Suprapubic skin (tissue), 4 donors: ENCODE results near the gene BLOC1S1. TPM values are rescaled to one million over a fixed set of nuclear protein-coding genes. Genes with fewer than 3 reads are reported as not detected.
A peak's percentile ranks its signal among the peaks of the same experiment; 100 is the strongest.

Experiments used
- DNase-seq, 2 donors: peaks; one replicate each; pipeline ENCODE4 v3.0.0-alpha.2; 2019; ENCODE audit warnings: low spot score in 2 of 2
- H3K27ac ChIP-seq: fragments of 200-600 bp; sonication (generic); one replicate; pipeline ENCODE4 v1.5.1; 2019
- H3K27me3 ChIP-seq: fragments of 200-600 bp; sonication (generic); one replicate; pipeline ENCODE4 v1.5.1; 2019
- H3K36me3 ChIP-seq: fragments of 200-600 bp; sonication (generic); one replicate; pipeline ENCODE4 v1.5.1; 2019
- H3K4me1 ChIP-seq: fragments of 200-600 bp; sonication (generic); one replicate; pipeline ENCODE4 v1.5.1; 2019
- H3K4me3 ChIP-seq: fragments of 200-600 bp; sonication (generic); one replicate; pipeline ENCODE4 v1.5.1; 2019; ENCODE audit warnings: mild to moderate bottlenecking
- H3K9me3 ChIP-seq: fragments of 200-600 bp; sonication (generic); one replicate; pipeline ENCODE4 v1.5.1; 2019
- CTCF ChIP-seq, 2 donors: fragments of 200-600 bp in 1 of 2; fragments of 450-650 bp in 1 of 2; sonication (generic) in 1 of 2; IDR thresholded peaks; one replicate each; pipeline ENCODE4 v1.5.1; 2016 to 2019; ENCODE audit warnings: antibody characterized with exemption in 2 of 2, mild to moderate bottlenecking in 1 of 2, moderate library complexity in 1 of 2
- EP300 ChIP-seq: sonication (generic); formaldehyde crosslinking; IDR thresholded peaks from one replicate; pipeline ENCODE4 v1.6.1; 2017; ENCODE audit warnings: antibody characterized with exemption
- POLR2A ChIP-seq, 2 donors: fragments of 450-650 bp; IDR thresholded peaks; one replicate each; pipeline ENCODE4 v1.6.1; 2017; ENCODE audit warnings: antibody characterized with exemption in 2 of 2, mild to moderate bottlenecking in 2 of 2, moderate library complexity in 2 of 2
- POLR2AphosphoS5 ChIP-seq, 3 donors: sonication (generic); formaldehyde crosslinking; IDR thresholded peaks; one replicate each; pipeline ENCODE4 v1.6.1; 2017; ENCODE audit warnings: antibody characterized with exemption in 3 of 3
- WGBS: methylation state at CpG from one replicate; pipeline ENCODE4 v1.1.5; 2018; 5-methylcytosine and 5-hydroxymethylcytosine counted together
- total RNA-seq, 4 donors: library from RNA; depleted of rRNA; stranded (reverse); fragments of >200 nt; gene quantifications; one replicate each; pipeline ENCODE4 v1.1.0, GENCODE V29; 2016

Gene BLOC1S1
- total RNA-seq, 4 donors from 2014 or later: 92.7 to 166 (median 139) TPM

- no peaks in the 10 kb centered on the region for H3K4me1 ChIP-seq
These were observed 40.2 kb upstream of the BLOC1S1 start for GRCh38 chr12:55675666-55676065.

GRCh38 chr12:55676707-55677106 lies 39.1 kb upstream of the BLOC1S1 start:
- TF ChIP-seq POLR2A (IDR thresholded peaks at IDR 0.05) (no peak), POLR2AphosphoS5 (IDR thresholded peaks at IDR 0.05) (no peak), EP300 (no peak), CTCF (IDR thresholded peaks at IDR 0.05) (no peak)
- 60% methylated on average over 6 of the region's 6 CpGs for WGBS
- Histone ChIP-seq H3K4me1 (peaks cover 7% of the 10 kb centered on the region), H3K27me3 (peaks cover 5% of the 10 kb centered on the region), H3K27ac (no peak overlapping the region), H3K36me3 (no peaks in the 10 kb centered on the region), H3K9me3 (no peaks in the 10 kb centered on the region), H3K4me3 (no peak overlapping the region)
- DNase-seq: no peak

More at GRCh38 chr12:55675666-55676065, 40.2 kb upstream of the BLOC1S1 start:
- no peak for DNase-seq
- WGBS: 87% methylated on average over 8 of the region's 8 CpGs
- Histone ChIP-seq H3K9me3 (no peaks in the 10 kb centered on the region), H3K36me3 (no peaks in the 10 kb centered on the region), H3K4me3 (no peak overlapping the region), H3K27ac (no peak overlapping the region), H3K27me3 (peaks cover 3% of the 10 kb centered on the region)
- TF ChIP-seq POLR2AphosphoS5 (IDR thresholded peaks at IDR 0.05) (no peak), EP300 (no peak), POLR2A (IDR thresholded peaks at IDR 0.05) (no peak), CTCF (IDR thresholded peaks at IDR 0.05) (no peak)

GRCh38 chr12:55679691-55680090 lies 36.2 kb upstream of the BLOC1S1 start:
- WGBS: 85% methylated on average over 5 of the region's 5 CpGs
- TF ChIP-seq POLR2A (IDR thresholded peaks at IDR 0.05) (no peak), EP300 (no peak), CTCF (IDR thresholded peaks at IDR 0.05) (no peak), POLR2AphosphoS5 (IDR thresholded peaks at IDR 0.05) (no peak)
- Histone ChIP-seq H3K4me3 (no peak overlapping the region), H3K27ac (no peak overlapping the region), H3K9me3 (no peaks in the 10 kb centered on the region), H3K4me1 (peaks cover 9% of the 10 kb centered on the region), H3K27me3 (peaks cover 5% of the 10 kb centered on the region), H3K36me3 (no peaks in the 10 kb centered on the region)
- DNase-seq: no peak

GRCh38 chr12:55681142-55682077 lies 34.4 kb upstream of the BLOC1S1 start:
- no peak overlapping the region for H3K27ac ChIP-seq
- H3K27me3 ChIP-seq: peaks cover 12% of the 10 kb centered on the region
- peaks cover 9% of the 10 kb centered on the region for H3K4me1 ChIP-seq
- no peaks in the 10 kb centered on the region for H3K9me3 ChIP-seq
- TF ChIP-seq EP300 (no peak), CTCF (IDR thresholded peaks at IDR 0.05) (peak in 1 of 2 donors; percentile 3), POLR2A (IDR thresholded peaks at IDR 0.05) (no peak), POLR2AphosphoS5 (IDR thresholded peaks at IDR 0.05) (no peak)
- H3K4me3 ChIP-seq: no peak overlapping the region
- WGBS: 12% methylated on average over 15 of the region's 17 CpGs
- H3K36me3 ChIP-seq: no peaks in the 10 kb centered on the region
- DNase-seq: no peak

GRCh38 chr12:55682087-55682796 lies 33.6 kb upstream of the BLOC1S1 start:
- peaks cover 12% of the 10 kb centered on the region for H3K27me3 ChIP-seq
- DNase-seq: no peak
- no peak overlapping the region for H3K4me3 ChIP-seq
- TF ChIP-seq CTCF (IDR thresholded peaks at IDR 0.05) (no peak), EP300 (no peak), POLR2AphosphoS5 (IDR thresholded peaks at IDR 0.05) (no peak), POLR2A (IDR thresholded peaks at IDR 0.05) (no peak)
- 92% methylated on average over 11 of the region's 13 CpGs for WGBS
- no peaks in the 10 kb centered on the region for H3K9me3 ChIP-seq
- H3K4me1 ChIP-seq: peaks cover 9% of the 10 kb centered on the region
- no peak overlapping the region for H3K27ac ChIP-seq
- H3K36me3 ChIP-seq: no peaks in the 10 kb centered on the region
